Cardiac muscle cell (in vitro differentiated cells and primary cell): ENCODE measurements around the gene ZNF611. TPM values are rescaled to one million over a fixed set of nuclear protein-coding genes. Genes with fewer than 3 reads are reported as not detected.

Source experiments
- DNase-seq, 2 donors: peaks; one replicate each; pipeline versions ENCODE4 v3.0.0 to v3.0.0-alpha.2; 2010 to 2017; ENCODE audit warnings: low read depth in 1 of 2, low spot score in 1 of 2
- H3K27ac ChIP-seq: fragments of 200-600 bp; sonication (generic); 2 replicates; pipeline ENCODE4 v1.5.1; 2016
- H3K27me3 ChIP-seq: fragments of 200-600 bp; sonication (generic); 2 replicates; pipeline ENCODE4 v1.6.0; 2016; ENCODE audit warnings: control low read depth
- H3K36me3 ChIP-seq: fragments of 200-600 bp; sonication (generic); 2 replicates; pipeline ENCODE4 v1.5.1; 2016; ENCODE audit warnings: control low read depth
- H3K4me1 ChIP-seq: fragments of 200-600 bp; sonication (generic); 2 replicates; pipeline ENCODE4 v1.8.1; 2017; ENCODE audit warnings: low read depth, mild to moderate bottlenecking, mixed run types
- H3K4me3 ChIP-seq: fragments of 200-600 bp; sonication (generic); 2 replicates; pipeline ENCODE4 v1.5.1; 2016; ENCODE audit warnings: mild to moderate bottlenecking
- H3K9me3 ChIP-seq: fragments of 200-600 bp; sonication (generic); 2 replicates; pipeline ENCODE4 v1.5.1; 2017; ENCODE audit warnings: low read depth, mild to moderate bottlenecking, control low read depth
- CTCF ChIP-seq: IDR thresholded peaks from 2 replicates; pipeline ENCODE4 v1.5.1; 2012; ENCODE audit warnings: low read depth, mild to moderate bottlenecking, low read length
- polyA plus RNA-seq: library from polyadenylated mRNA; unstranded; fragments of >200 nt; fragmentation: Nextera tagmentation; extraction: Ambion mirVana; gene quantifications from 2 replicates; pipeline ENCODE4 v1.2.1, GENCODE V29; 2016
- total RNA-seq: library from RNA; depleted of rRNA; stranded (reverse); fragments of >200 nt; gene quantifications from 2 replicates; pipeline ENCODE4 v1.2.3, GENCODE V29; 2016

The ZNF611 gene
- total and polyA plus RNA-seq, 2 experiments from 2014 or later, result 12.4 to 15.4 TPM

- Histone ChIP-seq H3K27me3 (no peaks in the 10 kb centered on the region), H3K4me1 (peaks cover 5% of the 10 kb centered on the region), H3K9me3 (no peaks in the 10 kb centered on the region), H3K27ac (no peak overlapping the region), H3K36me3 (no peaks in the 10 kb centered on the region), H3K4me3 (no peak overlapping the region)
- no peak for TF ChIP-seq CTCF
- DNase-seq, result no peak
Measured at GRCh38 chr19:52662631-52663030, 72.2 kb downstream of the ZNF611 start.

- H3K4me3 ChIP-seq, result no peak overlapping the region
- peaks cover 5% of the 10 kb centered on the region for H3K4me1 ChIP-seq
- H3K27ac ChIP-seq, result peak overlapping the region; percentile 48
- no peak for DNase-seq
- no peak for TF ChIP-seq CTCF
- H3K36me3 ChIP-seq, result no peaks in the 10 kb centered on the region
- no peaks in the 10 kb centered on the region for H3K27me3 ChIP-seq
- H3K9me3 ChIP-seq, result no peaks in the 10 kb centered on the region
Measured at GRCh38 chr19:52660981-52661380, 73.9 kb downstream of the ZNF611 start.

- Histone ChIP-seq H3K9me3 (no peaks in the 10 kb centered on the region), H3K27ac (no peak overlapping the region), H3K4me3 (no peak overlapping the region), H3K27me3 (no peaks in the 10 kb centered on the region), H3K4me1 (peaks cover 5% of the 10 kb centered on the region), H3K36me3 (peaks cover 4% of the 10 kb centered on the region)
- TF ChIP-seq CTCF, result no peak
- DNase-seq, result no peak
Measured at GRCh38 chr19:52659013-52659412, 75.8 kb downstream of the ZNF611 start.

- H3K36me3 ChIP-seq, result peaks cover 6% of the 10 kb centered on the region
- no peak overlapping the region for H3K27ac ChIP-seq
- no peak for DNase-seq
- H3K4me3 ChIP-seq, result no peak overlapping the region
- H3K4me1 ChIP-seq, result peaks cover 5% of the 10 kb centered on the region
- TF ChIP-seq CTCF, result no peak
- H3K27me3 ChIP-seq, result no peaks in the 10 kb centered on the region
- no peaks in the 10 kb centered on the region for H3K9me3 ChIP-seq
Measured at GRCh38 chr19:52658595-52658994, 76.2 kb downstream of the ZNF611 start.

GRCh38 chr19:52653161-52653560 lies 81.7 kb downstream of the ZNF611 start:
- Histone ChIP-seq H3K27ac (no peak overlapping the region), H3K36me3 (peaks cover 18% of the 10 kb centered on the region), H3K9me3 (no peaks in the 10 kb centered on the region), H3K4me3 (no peak overlapping the region), H3K4me1 (no peaks in the 10 kb centered on the region), H3K27me3 (no peaks in the 10 kb centered on the region)
- TF ChIP-seq CTCF, result no peak
- DNase-seq, result no peak

Other genes with a start within 250 kb of the ZNF611 start
- 19.0 and 22.9 TPM in 2 replicates for gene ZNF808, start 207.4 kb downstream of the ZNF611 start, total RNA-seq
- gene ZNF808, start 207.4 kb downstream of the ZNF611 start, polyA plus RNA-seq, result 6.2 and 11.3 TPM in 2 replicates
- 6.3 and 13.5 TPM in 2 replicates for gene ZNF701, start 164.8 kb downstream of the ZNF611 start, total RNA-seq
- 10.8 and 11.0 TPM in 2 replicates for gene ZNF701, start 164.8 kb downstream of the ZNF611 start, polyA plus RNA-seq
- gene ZNF83, start 96.7 kb downstream of the ZNF611 start, total RNA-seq, result 49.2 and 134 TPM in 2 replicates
- gene ZNF83, start 96.7 kb downstream of the ZNF611 start, polyA plus RNA-seq, result 33.1 and 67.4 TPM in 2 replicates
- 1.6 and 2.0 TPM in 2 replicates for gene ZNF600, start 51.7 kb upstream of the ZNF611 start, total RNA-seq
- gene ZNF600, start 51.7 kb upstream of the ZNF611 start, polyA plus RNA-seq, result 2.1 and 2.3 TPM in 2 replicates
- gene ZNF28, start 86.6 kb upstream of the ZNF611 start, total RNA-seq, result 9.7 and 11.6 TPM in 2 replicates
- gene ZNF28, start 86.6 kb upstream of the ZNF611 start, polyA plus RNA-seq, result 11.7 and 13.4 TPM in 2 replicates
- 19.9 and 23.0 TPM in 2 replicates for gene ZNF468, start 122.6 kb upstream of the ZNF611 start, total RNA-seq
- gene ZNF468, start 122.6 kb upstream of the ZNF611 start, polyA plus RNA-seq, result 14.0 and 19.5 TPM in 2 replicates
- 55.0 and 56.3 TPM in 2 replicates for gene ZNF320, start 162.6 kb upstream of the ZNF611 start, total RNA-seq
- gene ZNF320, start 162.6 kb upstream of the ZNF611 start, polyA plus RNA-seq, result 17.8 and 19.7 TPM in 2 replicates
- 1.1 and 7.3 TPM in 2 replicates for gene ZNF888, start 188.4 kb upstream of the ZNF611 start, total RNA-seq
- 1.1 and 2.0 TPM in 2 replicates for gene ZNF888, start 188.4 kb upstream of the ZNF611 start, polyA plus RNA-seq
- 11.7 TPM in 2 replicates for gene ZNF816, start 227.8 kb upstream of the ZNF611 start, total RNA-seq
- gene ZNF816, start 227.8 kb upstream of the ZNF611 start, polyA plus RNA-seq, result 7.0 and 8.6 TPM in 2 replicates